Measurements from ENCODE around the gene CEP41. TPM values are rescaled to one million over a fixed set of nuclear protein-coding genes. Genes with fewer than 3 reads are reported as not detected.

CEP41 gene
- total RNA-seq, 4 donors from 2014 or later, result 1.9 to 14.0 (median 5.6) TPM

- H3K27me3 ChIP-seq, result no peaks in the 10 kb centered on the region
- no peak for TF ChIP-seq POLR2A (IDR thresholded peaks at IDR 0.05)
- no peak for TF ChIP-seq CTCF (IDR thresholded peaks at IDR 0.05)
- peak in 1 of 3 donors; percentile 52 for DNase-seq
- H3K27ac ChIP-seq, result peak overlapping the region in 3 of 4 donors; percentile 57 to 80 (median 71)
- peaks cover 0 to 9% (median 3%) of the 10 kb centered on the region in 4 donors for H3K9me3 ChIP-seq
- H3K36me3 ChIP-seq, result no peaks in the 10 kb centered on the region
- H3K4me1 ChIP-seq, result no peaks in the 10 kb centered on the region
- H3K4me3 ChIP-seq, result no peak overlapping the region
Measured at GRCh38 chr7:130356876-130357611, 83.8 kb downstream of the CEP41 start.

DNA sequence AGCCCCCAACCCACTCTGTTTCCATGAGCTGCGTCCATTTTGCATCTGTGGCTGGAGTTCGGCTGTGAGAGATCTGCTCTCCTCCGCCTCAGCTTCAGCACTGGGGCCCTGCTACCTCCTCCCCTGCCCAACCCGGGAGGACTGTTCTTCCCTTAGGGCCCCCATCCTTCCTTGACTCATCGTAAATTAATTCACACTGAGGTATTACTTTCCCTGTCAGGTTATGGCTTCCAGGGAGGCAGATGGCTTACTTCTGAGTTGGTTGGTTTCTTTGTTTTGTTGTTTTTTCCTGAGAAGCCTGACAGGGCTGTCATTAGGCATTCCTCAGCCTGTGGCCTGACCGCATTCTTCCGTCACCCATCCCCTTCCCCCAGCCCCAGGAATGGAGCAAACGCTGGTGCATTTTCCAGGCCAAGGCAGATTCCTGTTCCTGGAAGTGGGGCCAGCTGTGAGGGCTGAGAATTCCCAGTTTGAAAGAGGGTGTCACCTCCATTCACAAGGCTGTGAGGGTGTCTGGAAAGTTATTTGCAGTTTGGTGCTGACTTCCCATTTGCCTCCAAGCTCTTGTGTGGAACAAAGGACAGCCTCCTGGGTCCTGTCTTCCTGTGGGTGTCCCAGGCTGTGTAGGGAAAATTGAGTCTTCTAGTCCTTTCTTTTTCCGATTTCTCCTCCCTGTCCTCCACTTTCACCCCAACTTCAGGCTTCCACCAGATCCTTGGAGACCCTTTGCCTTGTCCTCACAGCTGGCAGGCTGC lies 84.5 kb downstream of the CEP41 start:
- TF ChIP-seq POLR2A (IDR thresholded peaks at IDR 0.05), result no peak
- TF ChIP-seq CTCF (IDR thresholded peaks at IDR 0.05), result no peak
- Histone ChIP-seq H3K36me3 (no peaks in the 10 kb centered on the region), H3K9me3 (peaks cover 0 to 9% (median 3%) of the 10 kb centered on the region in 4 donors), H3K4me3 (no peak overlapping the region), H3K4me1 (no peaks in the 10 kb centered on the region), H3K27me3 (no peaks in the 10 kb centered on the region), H3K27ac (peak overlapping the region in 3 of 4 donors; percentile 57 to 80 (median 71))
- peak in 1 of 3 donors; percentile 52 for DNase-seq

DNA sequence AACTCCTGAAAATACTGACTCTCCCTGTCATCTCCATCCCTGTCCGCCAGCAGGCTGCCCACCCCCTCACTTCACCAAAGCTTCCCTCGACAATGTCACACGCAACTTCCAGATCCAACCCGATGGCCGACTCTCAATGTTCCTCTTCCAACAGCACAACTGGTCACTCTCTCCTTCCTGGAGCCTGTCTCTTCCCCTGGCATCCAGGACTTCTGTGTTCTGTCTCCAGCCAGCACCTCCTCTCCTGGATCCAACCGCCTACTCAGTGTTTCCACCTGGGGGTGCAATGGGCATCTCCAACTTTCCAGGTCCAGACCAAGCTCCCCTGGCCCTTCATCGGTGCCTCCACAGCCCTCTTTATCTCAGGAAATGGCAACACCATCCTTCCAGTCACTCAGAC lies 87.6 kb downstream of the CEP41 start:
- Histone ChIP-seq H3K27me3 (no peaks in the 10 kb centered on the region), H3K9me3 (no peaks in the 10 kb centered on the region), H3K4me3 (no peak overlapping the region), H3K36me3 (no peaks in the 10 kb centered on the region), H3K4me1 (peaks cover 0 to 3% (median 0%) of the 10 kb centered on the region in 4 donors), H3K27ac (peak overlapping the region in 2 of 4 donors; percentile 48 to 57)
- TF ChIP-seq POLR2A (IDR thresholded peaks at IDR 0.05) (no peak), CTCF (IDR thresholded peaks at IDR 0.05) (no peak)
- no peak for DNase-seq

DNA sequence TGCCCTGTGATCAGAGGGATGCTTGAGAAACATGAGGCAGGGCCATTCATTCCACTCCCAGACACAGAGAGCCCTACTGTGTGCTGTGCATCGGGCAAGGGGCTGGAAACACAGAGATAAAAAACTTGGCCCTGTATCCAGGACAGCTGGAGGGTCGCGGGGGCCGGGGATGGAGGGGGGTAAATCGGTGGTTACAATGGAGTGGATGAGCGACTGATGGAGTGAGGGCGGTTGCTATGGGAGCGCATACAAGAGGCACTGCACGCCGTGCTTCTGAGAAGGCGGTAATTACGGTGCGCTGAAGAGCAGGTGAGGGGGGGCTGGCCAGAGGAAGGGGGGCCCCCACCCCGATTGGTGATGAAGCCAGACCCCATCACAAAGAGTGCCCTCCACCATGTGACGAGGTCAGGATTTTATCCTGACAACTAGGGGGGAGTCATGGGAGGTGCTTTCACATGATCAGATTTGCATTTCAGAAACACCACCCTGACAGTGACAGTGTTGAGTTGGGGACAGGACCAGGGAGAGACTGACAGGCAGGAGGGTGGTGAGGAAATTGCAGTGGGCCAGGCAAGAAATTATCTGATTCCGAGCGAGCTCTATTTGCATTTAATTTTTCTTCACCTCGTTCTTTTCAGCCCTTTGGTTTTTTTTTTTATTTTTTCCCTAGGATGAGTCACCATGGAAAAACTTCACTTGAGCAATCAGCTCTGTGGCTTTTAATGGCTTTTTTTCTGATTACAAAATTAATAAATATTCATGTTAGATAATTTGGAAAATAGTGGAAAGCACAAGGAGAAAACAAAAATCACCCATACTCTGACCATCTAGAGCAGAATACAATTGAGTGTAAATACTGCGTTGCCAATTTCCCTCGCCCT lies 88.4 kb downstream of the CEP41 start:
- no peak for DNase-seq
- Histone ChIP-seq H3K9me3 (no peaks in the 10 kb centered on the region), H3K27me3 (no peaks in the 10 kb centered on the region), H3K36me3 (no peaks in the 10 kb centered on the region), H3K27ac (peak overlapping the region; percentile 12 to 67 (median 50)), H3K4me1 (peaks cover 0 to 3% (median 0%) of the 10 kb centered on the region in 4 donors), H3K4me3 (no peak overlapping the region)
- TF ChIP-seq POLR2A (IDR thresholded peaks at IDR 0.05) (no peak), CTCF (IDR thresholded peaks at IDR 0.05) (no peak)

- DNase-seq, result no peak
- Histone ChIP-seq H3K4me1 (peaks cover 0 to 3% (median 0%) of the 10 kb centered on the region in 4 donors), H3K9me3 (no peaks in the 10 kb centered on the region), H3K36me3 (no peaks in the 10 kb centered on the region), H3K4me3 (no peak overlapping the region), H3K27me3 (no peaks in the 10 kb centered on the region), H3K27ac (peak overlapping the region in 3 of 4 donors; percentile 42 to 59 (median 52))
- TF ChIP-seq POLR2A (IDR thresholded peaks at IDR 0.05) (no peak), CTCF (IDR thresholded peaks at IDR 0.05) (no peak)
Measured at GRCh38 chr7:130351791-130352090, 89.1 kb downstream of the CEP41 start.

All from Peyer's patch (tissue), 4 donors.